AG09319 (cell line): ENCODE results near the gene ADAMTS19.

Experiments used
- DNase-seq: peaks from one replicate; pipeline ENCODE4 v3.0.0-alpha.2; 2010; ENCODE audit warnings: low read depth; ENCODE audit errors: extremely low read depth
- CTCF ChIP-seq: IDR thresholded peaks from 2 replicates; pipeline ENCODE4 v1.5.1; 2011; ENCODE audit warnings: low read depth, mild to moderate bottlenecking, inconsistent platforms, low read length, moderate library complexity

The ADAMTS19 gene

GRCh38 chr5:129743541-129744187 is 283.6 kb downstream of the ADAMTS19 start:
- DNase-seq = no peak
- no peak for TF ChIP-seq CTCF

GRCh38 chr5:129745997-129746396 is 285.9 kb downstream of the ADAMTS19 start:
- no peak for DNase-seq
- no peak for TF ChIP-seq CTCF

GRCh38 chr5:129746876-129747275 is 286.8 kb downstream of the ADAMTS19 start:
- no peak for DNase-seq
- no peak for TF ChIP-seq CTCF

GRCh38 chr5:129747572-129748407 is 287.7 kb downstream of the ADAMTS19 start, which contains the start of gene MINAR2:
TSS of gene MINAR2 (plus strand) at chr5:129748094. CDS start at chr5:129748191, 97 bp downstream.
- no peak for TF ChIP-seq CTCF
- no peak for DNase-seq

- no peak for DNase-seq
- no peak for TF ChIP-seq CTCF
These were observed 289.1 kb downstream of the ADAMTS19 start for GRCh38 chr5:129748913-129749880.

GRCh38 chr5:129760636-129761325 is 300.7 kb downstream of the ADAMTS19 start:
- no peak for DNase-seq
- no peak for TF ChIP-seq CTCF
